Testis (tissue), 3 donors: ENCODE measurements around the gene PROSER2. TPM values are rescaled to one million over a fixed set of nuclear protein-coding genes. Genes with fewer than 3 reads are reported as not detected.

Source experiments
- DNase-seq: peaks from one replicate; pipeline ENCODE4 v3.0.0-alpha.2; 2019
- H3K27ac ChIP-seq, 2 donors: fragments of 200-600 bp; sonication (generic); one replicate each; pipeline ENCODE4 v1.5.1; 2019
- H3K27me3 ChIP-seq: fragments of 200-600 bp; sonication (generic); one replicate; pipeline ENCODE4 v1.5.1; 2019
- H3K36me3 ChIP-seq: fragments of 200-600 bp; sonication (generic); one replicate; pipeline ENCODE4 v1.5.1; 2017; ENCODE audit warnings: low read depth; ENCODE audit errors: missing control alignments
- H3K4me1 ChIP-seq: fragments of 200-600 bp; sonication (generic); one replicate; pipeline ENCODE4 v1.5.1; 2019
- H3K4me3 ChIP-seq, 2 donors: fragments of 200-600 bp; sonication (generic); one replicate each; pipeline ENCODE4 v1.5.1; 2017 to 2019
- H3K9me3 ChIP-seq: fragments of 200-600 bp; sonication (generic); one replicate; pipeline ENCODE4 v1.5.1; 2017
- POLR2A ChIP-seq: fragments of 450-650 bp; IDR thresholded peaks from one replicate; pipeline ENCODE4 v1.6.1; 2017; ENCODE audit warnings: antibody characterized with exemption, mild to moderate bottlenecking, moderate library complexity
- WGBS, 2 donors: methylation state at CpG; one replicate each; pipeline ENCODE4 v1.1.5; 2018; 5-methylcytosine and 5-hydroxymethylcytosine counted together
- intact Hi-C: fragments of 100-400 bp; cut with DNase I; formaldehyde crosslinking; loops from one replicate; pipeline ENCODE4 v1.15.1; 2023; ENCODE audit warnings: low total_unique reads
- polyA plus RNA-seq: library from polyadenylated mRNA; stranded (reverse); fragments of 350-450 nt; fragmentation: Illumina TruSeq; extraction: RNeasy Lipid Tissue Mini Kit (QIAGEN cat#74804); gene quantifications from one replicate; pipeline ENCODE4 v1.2.3, GENCODE V29; 2014; ENCODE audit warnings: low read depth, low replicate concordance; ENCODE audit not compliant: insufficient read depth
- total RNA-seq, 2 donors: library from RNA; depleted of rRNA; stranded (reverse); fragments of >200 nt; gene quantifications; one replicate each; pipeline ENCODE4 v1.2.3, GENCODE V29; 2016
- TF ChIP-seq, protein P1 (sequence below), 3 experiments: fragments of 450-650 bp in 2 of 3; fragments of 200-600 bp in 1 of 3; sonication (generic) in 1 of 3; IDR thresholded peaks; one replicate each; pipeline ENCODE4 v1.5.1; 2016 to 2019; ENCODE audit warnings: antibody characterized with exemption in 3 of 3, mild to moderate bottlenecking in 2 of 3, moderate library complexity in 1 of 3

Gene PROSER2
- total and polyA plus RNA-seq, 3 donors from 2014 or later = 7.8 to 21.4 (median 15.6) TPM

- Histone ChIP-seq H3K9me3 (no peaks in the 10 kb centered on the region), H3K27ac (no peak overlapping the region), H3K4me3 (no peak overlapping the region), H3K27me3 (no peaks in the 10 kb centered on the region), H3K36me3 (no peaks in the 10 kb centered on the region), H3K4me1 (no peaks in the 10 kb centered on the region)
- no peak for DNase-seq
- 87 to 92% methylated on average over 24 to 25 of the region's 25 CpGs for WGBS, 2 donors
- intact Hi-C loops = no loop called here
- no peak for TF ChIP-seq POLR2A
- TF ChIP-seq, protein P1, sequence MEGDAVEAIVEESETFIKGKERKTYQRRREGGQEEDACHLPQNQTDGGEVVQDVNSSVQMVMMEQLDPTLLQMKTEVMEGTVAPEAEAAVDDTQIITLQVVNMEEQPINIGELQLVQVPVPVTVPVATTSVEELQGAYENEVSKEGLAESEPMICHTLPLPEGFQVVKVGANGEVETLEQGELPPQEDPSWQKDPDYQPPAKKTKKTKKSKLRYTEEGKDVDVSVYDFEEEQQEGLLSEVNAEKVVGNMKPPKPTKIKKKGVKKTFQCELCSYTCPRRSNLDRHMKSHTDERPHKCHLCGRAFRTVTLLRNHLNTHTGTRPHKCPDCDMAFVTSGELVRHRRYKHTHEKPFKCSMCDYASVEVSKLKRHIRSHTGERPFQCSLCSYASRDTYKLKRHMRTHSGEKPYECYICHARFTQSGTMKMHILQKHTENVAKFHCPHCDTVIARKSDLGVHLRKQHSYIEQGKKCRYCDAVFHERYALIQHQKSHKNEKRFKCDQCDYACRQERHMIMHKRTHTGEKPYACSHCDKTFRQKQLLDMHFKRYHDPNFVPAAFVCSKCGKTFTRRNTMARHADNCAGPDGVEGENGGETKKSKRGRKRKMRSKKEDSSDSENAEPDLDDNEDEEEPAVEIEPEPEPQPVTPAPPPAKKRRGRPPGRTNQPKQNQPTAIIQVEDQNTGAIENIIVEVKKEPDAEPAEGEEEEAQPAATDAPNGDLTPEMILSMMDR (IDR thresholded peaks at IDR 0.05) = no peak
Observed at GRCh38 chr10:11795101-11795920, 27.8 kb upstream of the PROSER2 start.

- H3K4me3 ChIP-seq = no peak overlapping the region
- H3K27ac ChIP-seq = no peak overlapping the region
- H3K36me3 ChIP-seq = no peaks in the 10 kb centered on the region
- no peaks in the 10 kb centered on the region for H3K9me3 ChIP-seq
- no peak for DNase-seq
- TF ChIP-seq POLR2A = no peak
- TF ChIP-seq, protein P1 (IDR thresholded peaks at IDR 0.05) = no peak
- no peaks in the 10 kb centered on the region for H3K4me1 ChIP-seq
- no peaks in the 10 kb centered on the region for H3K27me3 ChIP-seq
- 40 to 66% methylated on average over 2 of the region's 2 CpGs for WGBS, 2 donors
- intact Hi-C loops = no loop called here
Observed at GRCh38 chr10:11796474-11796873, 26.7 kb upstream of the PROSER2 start.

DNA sequence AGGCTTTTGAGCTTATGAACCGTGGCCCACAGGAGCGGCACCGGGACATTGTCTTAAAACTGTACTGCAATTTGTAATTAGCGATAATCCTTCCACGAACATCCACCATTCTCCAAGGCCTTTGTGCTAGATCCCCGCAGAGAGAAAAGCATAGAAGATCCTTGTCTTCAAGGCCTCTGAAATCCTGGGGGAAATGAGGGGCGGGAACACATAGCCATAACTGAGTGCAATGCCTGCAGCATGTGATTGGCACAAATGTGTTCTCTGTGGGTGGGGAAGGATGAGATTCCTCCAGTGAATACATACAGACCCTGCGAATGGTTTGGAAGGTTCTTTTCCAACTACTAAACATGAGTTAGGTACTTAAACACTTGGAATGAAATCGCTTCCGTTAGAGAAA, 25.9 kb upstream of the PROSER2 start:
- Histone ChIP-seq H3K4me3 (no peak overlapping the region), H3K27me3 (no peaks in the 10 kb centered on the region), H3K9me3 (no peaks in the 10 kb centered on the region), H3K36me3 (no peaks in the 10 kb centered on the region), H3K27ac (no peak overlapping the region), H3K4me1 (no peaks in the 10 kb centered on the region)
- TF ChIP-seq, protein P1 (IDR thresholded peaks at IDR 0.05) = no peak
- no peak for TF ChIP-seq POLR2A
- intact Hi-C loops = no loop called here
- DNase-seq = no peak
- 68 to 78% methylated on average over 10 of the region's 10 CpGs for WGBS, 2 donors

DNA sequence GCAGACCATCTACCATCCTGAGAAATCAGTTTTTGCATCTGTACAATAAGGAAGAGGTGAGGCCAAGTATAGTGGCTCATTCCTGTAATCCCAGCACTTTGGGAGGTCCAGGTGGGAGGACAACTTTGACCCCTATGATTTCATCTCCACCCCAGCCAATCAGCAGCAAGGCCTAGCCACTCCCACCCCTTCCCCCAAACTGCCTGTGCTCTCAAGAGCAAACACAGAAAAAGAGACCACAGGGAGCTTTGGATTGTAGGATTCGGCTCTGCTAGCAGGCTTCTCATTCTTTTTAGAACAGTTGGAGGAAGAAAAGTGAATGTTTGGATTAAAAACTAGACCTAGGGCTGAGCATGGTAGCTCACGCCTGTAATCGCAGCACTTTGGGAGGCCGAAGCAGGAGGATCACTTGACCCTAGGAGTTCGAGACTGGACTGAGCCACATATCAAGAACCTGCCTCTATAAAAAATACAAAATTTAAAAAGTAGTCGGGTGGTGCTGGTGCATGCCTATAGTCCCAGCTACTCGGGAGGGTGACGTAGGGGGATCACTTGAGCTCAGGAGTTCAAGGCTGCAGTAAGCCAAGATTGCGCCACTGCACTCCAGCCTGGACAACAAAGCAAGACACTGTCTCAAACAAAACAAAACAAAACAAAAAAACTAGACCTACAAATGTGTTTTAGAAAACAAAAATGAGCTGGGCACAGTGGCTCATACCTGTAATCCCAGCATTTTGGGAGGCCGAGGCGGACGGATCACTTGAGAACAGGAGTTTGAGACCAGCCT, 25.1 kb upstream of the PROSER2 start:
- Histone ChIP-seq H3K27ac (no peak overlapping the region), H3K9me3 (no peaks in the 10 kb centered on the region), H3K4me3 (no peak overlapping the region), H3K36me3 (no peaks in the 10 kb centered on the region), H3K27me3 (no peaks in the 10 kb centered on the region), H3K4me1 (no peaks in the 10 kb centered on the region)
- DNase-seq = no peak
- WGBS, 2 donors = 84 to 88% methylated on average over 12 of the region's 12 CpGs
- TF ChIP-seq, protein P1 (IDR thresholded peaks at IDR 0.05) = no peak
- no peak for TF ChIP-seq POLR2A
- intact Hi-C loops = no loop called here
